Measurements from ENCODE around the gene PCDHB3.
"Not testable (repeated sequence)": the region's sequence is repeated elsewhere in the genome, so short reads cannot be mapped to it uniquely, and the experiment has no call there.

Gene PCDHB3

GRCh38 chr5:141137346-141137745 is 37.1 kb downstream of the PCDHB3 start:
- H3K18ac ChIP-seq (ENCODE audit: low read length) = not testable (repeated sequence)

GRCh38 chr5:141149812-141150211 is 49.5 kb downstream of the PCDHB3 start, which contains the start of gene PCDHB6:
TSS of gene PCDHB6 (plus strand) at chr5:141150057. CDS start at chr5:141150258, 201 bp downstream.
- Histone ChIP-seq H3K36me3 (ENCODE audit: control insufficient read depth, insufficient read depth, low read length) (no peaks in the 10 kb centered on the region), H3K79me2 (ENCODE audit: control insufficient read depth, insufficient read depth, low read length) (no peaks in the 10 kb centered on the region), H3K79me1 (ENCODE audit: low read length) (no peaks in the 10 kb centered on the region), H2AK5ac (ENCODE audit: low read length) (no peak within 1 kb of the TSS), H2BK5ac (ENCODE audit: low read length) (no peak within 1 kb of the TSS), H3K23ac (ENCODE audit: low read length) (no peak within 1 kb of the TSS), H2BK15ac (replicated peaks; ENCODE audit: low read depth) (no peak within 1 kb of the TSS), H3K56ac (ENCODE audit: low read length) (no peak within 1 kb of the TSS), H3K18ac (ENCODE audit: low read length) (no peak within 1 kb of the TSS), H3K27ac (ENCODE audit: low read depth, low read length) (no peak within 1 kb of the TSS), H3K4me1 (ENCODE audit: control insufficient read depth, low read depth, low read length) (no peaks in the 10 kb centered on the region), H3K4ac (ENCODE audit: low read depth, low read length) (no peak within 1 kb of the TSS), H3K9ac (ENCODE audit: low read length) (no peak within 1 kb of the TSS), H4K5ac (ENCODE audit: low read length) (no peak within 1 kb of the TSS), H4K8ac (ENCODE audit: low read depth, low read length) (no peak within 1 kb of the TSS), H3K4me3 (ENCODE audit: low read length) (no peak within 1 kb of the TSS), H3K4me2 (ENCODE audit: low read length) (no peak within 1 kb of the TSS), H3K27me3 (ENCODE audit: insufficient read depth, low read length, poor library complexity) (no peaks in the 10 kb centered on the region), H2BK120ac (ENCODE audit: low read depth, low read length) (no peak within 1 kb of the TSS)
- WGBS (ENCODE audit: extremely low coverage, insufficient coverage, low lambda C conversion rate) = no CpG with 5 or more reads among the region's 18 CpGs
- peak; percentile 38 for DNase-seq

More at GRCh38 chr5:141137346-141137745, 37.1 kb downstream of the PCDHB3 start:
- H3K4me2 ChIP-seq (ENCODE audit: low read length); H3K4ac ChIP-seq (ENCODE audit: low read depth, low read length); H3K4me1 ChIP-seq (ENCODE audit: control insufficient read depth, low read depth, low read length); H3K36me3 ChIP-seq (ENCODE audit: control insufficient read depth, insufficient read depth, low read length); H3K79me2 ChIP-seq (ENCODE audit: control insufficient read depth, insufficient read depth, low read length); H3K27me3 ChIP-seq (ENCODE audit: insufficient read depth, low read length, poor library complexity); H2AK5ac ChIP-seq (ENCODE audit: low read length); H3K9ac ChIP-seq (ENCODE audit: low read length); H3K23ac ChIP-seq (ENCODE audit: low read length); H3K79me1 ChIP-seq (ENCODE audit: low read length); H4K5ac ChIP-seq (ENCODE audit: low read length); H3K4me3 ChIP-seq (ENCODE audit: low read length); H2BK5ac ChIP-seq (ENCODE audit: low read length); H2BK15ac ChIP-seq (replicated peaks; ENCODE audit: low read depth); H4K8ac ChIP-seq (ENCODE audit: low read depth, low read length); DNase-seq; H3K27ac ChIP-seq (ENCODE audit: low read depth, low read length); H3K56ac ChIP-seq (ENCODE audit: low read length); H2BK120ac ChIP-seq (ENCODE audit: low read depth, low read length): not testable (repeated sequence)
- no CpG with 5 or more reads among the region's 34 CpGs for WGBS (ENCODE audit: extremely low coverage, insufficient coverage, low lambda C conversion rate)

- no peak for DNase-seq
- Histone ChIP-seq H3K4me1 (ENCODE audit: control insufficient read depth, low read depth, low read length) (no peaks in the 10 kb centered on the region), H3K79me2 (ENCODE audit: control insufficient read depth, insufficient read depth, low read length) (no peaks in the 10 kb centered on the region), H4K5ac (ENCODE audit: low read length) (no peak overlapping the region), H3K27me3 (ENCODE audit: insufficient read depth, low read length, poor library complexity) (no peaks in the 10 kb centered on the region), H3K56ac (ENCODE audit: low read length) (no peak overlapping the region), H3K4me3 (ENCODE audit: low read length) (no peak overlapping the region), H3K79me1 (ENCODE audit: low read length) (no peaks in the 10 kb centered on the region), H3K36me3 (ENCODE audit: control insufficient read depth, insufficient read depth, low read length) (no peaks in the 10 kb centered on the region), H3K4me2 (ENCODE audit: low read length) (no peak overlapping the region), H2AK5ac (ENCODE audit: low read length) (no peak overlapping the region), H3K4ac (ENCODE audit: low read depth, low read length) (no peak overlapping the region), H3K23ac (ENCODE audit: low read length) (no peak overlapping the region), H3K9ac (ENCODE audit: low read length) (no peak overlapping the region), H2BK5ac (ENCODE audit: low read length) (no peak overlapping the region), H4K8ac (ENCODE audit: low read depth, low read length) (no peak overlapping the region), H3K27ac (ENCODE audit: low read depth, low read length) (no peak overlapping the region), H2BK120ac (ENCODE audit: low read depth, low read length) (no peak overlapping the region), H3K18ac (ENCODE audit: low read length) (no peak overlapping the region), H2BK15ac (replicated peaks; ENCODE audit: low read depth) (no peak overlapping the region)
- no CpG with 5 or more reads among the region's 33 CpGs for WGBS (ENCODE audit: extremely low coverage, insufficient coverage, low lambda C conversion rate)
Measured at GRCh38 chr5:141150224-141150992, 50.1 kb downstream of the PCDHB3 start.

- no peaks in the 10 kb centered on the region for H3K79me2 ChIP-seq (ENCODE audit: control insufficient read depth, insufficient read depth, low read length)
- H3K27ac ChIP-seq (ENCODE audit: low read depth, low read length) = no peak overlapping the region
- H3K4me3 ChIP-seq (ENCODE audit: low read length) = no peak overlapping the region
- no peaks in the 10 kb centered on the region for H3K36me3 ChIP-seq (ENCODE audit: control insufficient read depth, insufficient read depth, low read length)
- no peak overlapping the region for H2BK15ac ChIP-seq (replicated peaks; ENCODE audit: low read depth)
- H2BK5ac ChIP-seq (ENCODE audit: low read length) = no peak overlapping the region
- no peak for DNase-seq
- no peak overlapping the region for H2BK120ac ChIP-seq (ENCODE audit: low read depth, low read length)
- no peaks in the 10 kb centered on the region for H3K27me3 ChIP-seq (ENCODE audit: insufficient read depth, low read length, poor library complexity)
- H3K4me2 ChIP-seq (ENCODE audit: low read length) = no peak overlapping the region
- no peak overlapping the region for H3K18ac ChIP-seq (ENCODE audit: low read length)
- H4K8ac ChIP-seq (ENCODE audit: low read depth, low read length) = no peak overlapping the region
- no peaks in the 10 kb centered on the region for H3K4me1 ChIP-seq (ENCODE audit: control insufficient read depth, low read depth, low read length)
- no peak overlapping the region for H3K23ac ChIP-seq (ENCODE audit: low read length)
- WGBS (ENCODE audit: extremely low coverage, insufficient coverage, low lambda C conversion rate) = no CpG with 5 or more reads among the region's 13 CpGs
- H4K5ac ChIP-seq (ENCODE audit: low read length) = no peak overlapping the region
- no peak overlapping the region for H3K4ac ChIP-seq (ENCODE audit: low read depth, low read length)
- no peak overlapping the region for H3K9ac ChIP-seq (ENCODE audit: low read length)
- no peak overlapping the region for H3K56ac ChIP-seq (ENCODE audit: low read length)
- no peaks in the 10 kb centered on the region for H3K79me1 ChIP-seq (ENCODE audit: low read length)
- no peak overlapping the region for H2AK5ac ChIP-seq (ENCODE audit: low read length)
Measured at GRCh38 chr5:141150993-141151325, 50.7 kb downstream of the PCDHB3 start.

- not testable (repeated sequence) for H4K5ac ChIP-seq (ENCODE audit: low read length); H3K79me2 ChIP-seq (ENCODE audit: control insufficient read depth, insufficient read depth, low read length); H2BK15ac ChIP-seq (replicated peaks; ENCODE audit: low read depth); H3K18ac ChIP-seq (ENCODE audit: low read length); H3K9ac ChIP-seq (ENCODE audit: low read length); H3K4me2 ChIP-seq (ENCODE audit: low read length); H3K27ac ChIP-seq (ENCODE audit: low read depth, low read length); H3K4me3 ChIP-seq (ENCODE audit: low read length); H2BK120ac ChIP-seq (ENCODE audit: low read depth, low read length); H2AK5ac ChIP-seq (ENCODE audit: low read length); H3K56ac ChIP-seq (ENCODE audit: low read length); DNase-seq; H2BK5ac ChIP-seq (ENCODE audit: low read length); H3K4me1 ChIP-seq (ENCODE audit: control insufficient read depth, low read depth, low read length); H3K23ac ChIP-seq (ENCODE audit: low read length); H3K36me3 ChIP-seq (ENCODE audit: control insufficient read depth, insufficient read depth, low read length); H3K27me3 ChIP-seq (ENCODE audit: insufficient read depth, low read length, poor library complexity); H3K79me1 ChIP-seq (ENCODE audit: low read length); H4K8ac ChIP-seq (ENCODE audit: low read depth, low read length); H3K4ac ChIP-seq (ENCODE audit: low read depth, low read length)
- WGBS (ENCODE audit: extremely low coverage, insufficient coverage, low lambda C conversion rate) = no CpG with 5 or more reads among the region's 41 CpGs
Measured at GRCh38 chr5:141151632-141152031, 51.4 kb downstream of the PCDHB3 start.

- not testable (repeated sequence) for H3K18ac ChIP-seq (ENCODE audit: low read length); H3K4ac ChIP-seq (ENCODE audit: low read depth, low read length); H2AK5ac ChIP-seq (ENCODE audit: low read length); H2BK15ac ChIP-seq (replicated peaks; ENCODE audit: low read depth); H3K4me2 ChIP-seq (ENCODE audit: low read length); H3K36me3 ChIP-seq (ENCODE audit: control insufficient read depth, insufficient read depth, low read length); H3K27me3 ChIP-seq (ENCODE audit: insufficient read depth, low read length, poor library complexity); H3K27ac ChIP-seq (ENCODE audit: low read depth, low read length); H4K5ac ChIP-seq (ENCODE audit: low read length); H3K4me3 ChIP-seq (ENCODE audit: low read length); H3K79me1 ChIP-seq (ENCODE audit: low read length); H4K8ac ChIP-seq (ENCODE audit: low read depth, low read length); H2BK5ac ChIP-seq (ENCODE audit: low read length); H3K79me2 ChIP-seq (ENCODE audit: control insufficient read depth, insufficient read depth, low read length); H3K9ac ChIP-seq (ENCODE audit: low read length); H3K56ac ChIP-seq (ENCODE audit: low read length); H3K4me1 ChIP-seq (ENCODE audit: control insufficient read depth, low read depth, low read length); H2BK120ac ChIP-seq (ENCODE audit: low read depth, low read length); DNase-seq; H3K23ac ChIP-seq (ENCODE audit: low read length)
- WGBS (ENCODE audit: extremely low coverage, insufficient coverage, low lambda C conversion rate) = no CpG with 5 or more reads among the region's 36 CpGs
Measured at GRCh38 chr5:141152096-141152495, 51.8 kb downstream of the PCDHB3 start.
